ENCODE measurements around the gene TBC1D1.

Gene TBC1D1

GRCh38 chr4:38131371-38132091 is 240.6 kb downstream of the TBC1D1 start:
- peak; percentile 77 for DNase-seq (ENCODE audit: low read depth)

GRCh38 chr4:38132107-38132673 is 241.3 kb downstream of the TBC1D1 start:
- DNase-seq (ENCODE audit: low read depth) = peak; percentile 72

- DNase-seq (ENCODE audit: low read depth) = no peak
Observed at GRCh38 chr4:38132843-38133662, 242.2 kb downstream of the TBC1D1 start.

GRCh38 chr4:38133711-38134480 is 243.0 kb downstream of the TBC1D1 start:
- DNase-seq (ENCODE audit: low read depth) = no peak

- DNase-seq (ENCODE audit: low read depth) = no peak
Observed at GRCh38 chr4:38135201-38135600, 244.3 kb downstream of the TBC1D1 start.

GRCh38 chr4:38136604-38137003 is 245.7 kb downstream of the TBC1D1 start:
- no peak for DNase-seq (ENCODE audit: low read depth)

GRCh38 chr4:38137080-38137479 is 246.2 kb downstream of the TBC1D1 start:
- DNase-seq (ENCODE audit: low read depth) = no peak

GRCh38 chr4:38138363-38138762 is 247.5 kb downstream of the TBC1D1 start:
- no peak for DNase-seq (ENCODE audit: low read depth)

- DNase-seq (ENCODE audit: low read depth) = no peak
Observed at GRCh38 chr4:38139187-38139586, 248.3 kb downstream of the TBC1D1 start.

GRCh38 chr4:38140643-38141203 is 249.8 kb downstream of the TBC1D1 start:
- no peak for DNase-seq (ENCODE audit: low read depth)

GRCh38 chr4:38141808-38142500 is 251.1 kb downstream of the TBC1D1 start:
- DNase-seq (ENCODE audit: low read depth) = no peak

- no peak for DNase-seq (ENCODE audit: low read depth)
Observed at GRCh38 chr4:38144031-38144430, 253.1 kb downstream of the TBC1D1 start.

GRCh38 chr4:38145033-38145678 is 254.3 kb downstream of the TBC1D1 start:
- DNase-seq (ENCODE audit: low read depth) = no peak

- DNase-seq (ENCODE audit: low read depth) = no peak
Observed at GRCh38 chr4:38145741-38146140, 254.9 kb downstream of the TBC1D1 start.

GRCh38 chr4:38146383-38146782 is 255.5 kb downstream of the TBC1D1 start:
- DNase-seq (ENCODE audit: low read depth) = no peak

GRCh38 chr4:38149472-38149996 is 258.6 kb downstream of the TBC1D1 start:
- DNase-seq (ENCODE audit: low read depth) = no peak

GRCh38 chr4:38149997-38150671 is 259.2 kb downstream of the TBC1D1 start:
- no peak for DNase-seq (ENCODE audit: low read depth)

- DNase-seq (ENCODE audit: low read depth) = no peak
Observed at GRCh38 chr4:38150766-38151165, 259.9 kb downstream of the TBC1D1 start.

GRCh38 chr4:38151873-38152272 is 261.0 kb downstream of the TBC1D1 start:
- DNase-seq (ENCODE audit: low read depth) = no peak

- no peak for DNase-seq (ENCODE audit: low read depth)
Observed at GRCh38 chr4:38152305-38152704, 261.4 kb downstream of the TBC1D1 start.

Measured in stimulated activated CD4-positive, alpha-beta T cell treated with anti-CD3 and anti-CD28 coated beads, Interleukin-2, amount 100 ng/mL, for 4 hours (primary cell).